Measurements from ENCODE around the gene ANKRD37. TPM values are rescaled to one million over a fixed set of nuclear protein-coding genes. Genes with fewer than 3 reads are reported as not detected.

Gene ANKRD37
- total and polyA plus RNA-seq, 9 of the 15 experiments (the other 6 are each of a cell fraction or from before 2014, with no cell fraction given): 1.3 to 53.7 (median 3.6) TPM

DNA sequence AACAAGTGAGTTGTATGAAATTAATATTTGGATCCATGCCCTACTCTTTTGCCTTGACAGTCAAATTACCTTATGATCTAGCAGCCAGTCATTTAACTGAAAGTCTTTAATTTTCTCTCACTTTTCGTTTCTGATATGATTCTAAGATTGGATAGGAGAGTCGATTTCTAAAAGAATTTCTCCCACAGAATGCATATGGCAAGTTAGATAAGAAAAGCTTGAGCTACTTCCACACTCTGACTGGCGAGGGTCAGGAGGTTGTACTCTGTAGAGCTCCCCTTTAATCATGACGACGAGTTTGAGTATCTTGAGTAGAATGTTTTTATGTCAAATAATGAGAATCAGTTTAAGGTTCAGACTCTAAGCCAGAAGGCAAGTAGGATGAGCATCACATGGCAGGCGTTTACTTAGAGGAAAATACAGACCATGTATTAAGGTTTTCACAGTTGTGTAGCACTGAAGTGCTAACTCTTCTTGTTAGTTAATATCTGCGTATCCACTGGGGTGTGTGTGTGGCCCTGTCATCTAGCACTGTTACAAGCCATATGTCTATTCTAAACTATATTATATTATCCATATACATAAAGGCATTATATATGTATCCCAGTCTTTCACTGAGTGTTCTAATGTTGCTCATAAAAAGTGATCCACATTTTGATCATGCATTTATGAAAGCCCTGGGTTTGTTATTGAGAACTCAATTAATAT, 38.8 kb upstream of the ANKRD37 start (continued):
- 0 out of 2 replicates have a peak, but pooled peaks have one; percentile 15 for TF ChIP-seq ZEB2 (IDR thresholded peaks at IDR 0.05)
- TF ChIP-seq EHMT2 (IDR thresholded peaks at IDR 0.05): 0 out of 2 replicates have a peak, but pooled peaks have one; percentile 46
- TF ChIP-seq SRSF1 (IDR thresholded peaks at IDR 0.05; ENCODE audit: low read depth, low read length): no peak
- TF ChIP-seq, protein P1, sequence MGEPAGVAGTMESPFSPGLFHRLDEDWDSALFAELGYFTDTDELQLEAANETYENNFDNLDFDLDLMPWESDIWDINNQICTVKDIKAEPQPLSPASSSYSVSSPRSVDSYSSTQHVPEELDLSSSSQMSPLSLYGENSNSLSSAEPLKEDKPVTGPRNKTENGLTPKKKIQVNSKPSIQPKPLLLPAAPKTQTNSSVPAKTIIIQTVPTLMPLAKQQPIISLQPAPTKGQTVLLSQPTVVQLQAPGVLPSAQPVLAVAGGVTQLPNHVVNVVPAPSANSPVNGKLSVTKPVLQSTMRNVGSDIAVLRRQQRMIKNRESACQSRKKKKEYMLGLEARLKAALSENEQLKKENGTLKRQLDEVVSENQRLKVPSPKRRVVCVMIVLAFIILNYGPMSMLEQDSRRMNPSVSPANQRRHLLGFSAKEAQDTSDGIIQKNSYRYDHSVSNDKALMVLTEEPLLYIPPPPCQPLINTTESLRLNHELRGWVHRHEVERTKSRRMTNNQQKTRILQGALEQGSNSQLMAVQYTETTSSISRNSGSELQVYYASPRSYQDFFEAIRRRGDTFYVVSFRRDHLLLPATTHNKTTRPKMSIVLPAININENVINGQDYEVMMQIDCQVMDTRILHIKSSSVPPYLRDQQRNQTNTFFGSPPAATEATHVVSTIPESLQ (CRISPR knock-in tag; IDR thresholded peaks at IDR 0.05): no peak
- TF ChIP-seq PTTG1 (tag; IDR thresholded peaks at IDR 0.05; ENCODE audit: low read depth): no peak
- peak; percentile 16; the same call in 1 of the 2 replicates for TF ChIP-seq JUND (IDR thresholded peaks at IDR 0.05; ENCODE audit: borderline replicate concordance, low read depth, low read length)
- no peak; the same call in 2 of the 3 replicates for TF ChIP-seq JUND (tag; IDR thresholded peaks at IDR 0.05; ENCODE audit: borderline replicate concordance, low read depth, low read length)
- TF ChIP-seq, protein P2, sequence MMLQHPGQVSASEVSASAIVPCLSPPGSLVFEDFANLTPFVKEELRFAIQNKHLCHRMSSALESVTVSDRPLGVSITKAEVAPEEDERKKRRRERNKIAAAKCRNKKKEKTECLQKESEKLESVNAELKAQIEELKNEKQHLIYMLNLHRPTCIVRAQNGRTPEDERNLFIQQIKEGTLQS (IDR thresholded peaks at IDR 0.05): no peak
- TF ChIP-seq, protein P2 (CRISPR knock-in tag; conservative IDR thresholded peaks at IDR 0.05): no peak
- TF ChIP-seq NFATC3 (IDR thresholded peaks at IDR 0.05): no peak
- no peak for TF ChIP-seq SRSF3 (IDR thresholded peaks at IDR 0.05; ENCODE audit: insufficient read depth, low read length)
- no peak for TF ChIP-seq POLR2A (conservative IDR thresholded peaks at IDR 0.05)
- 0 out of 2 replicates have a peak, but pooled peaks have one; percentile 20 for TF ChIP-seq ADNP (tag; IDR thresholded peaks at IDR 0.05)
- TF ChIP-seq DDX20 (tag; IDR thresholded peaks at IDR 0.05; ENCODE audit: low read depth): no peak
- TF ChIP-seq RBM34 (IDR thresholded peaks at IDR 0.05; ENCODE audit: borderline replicate concordance, insufficient read depth, low read length): no peak
- TF ChIP-seq, protein P3, sequence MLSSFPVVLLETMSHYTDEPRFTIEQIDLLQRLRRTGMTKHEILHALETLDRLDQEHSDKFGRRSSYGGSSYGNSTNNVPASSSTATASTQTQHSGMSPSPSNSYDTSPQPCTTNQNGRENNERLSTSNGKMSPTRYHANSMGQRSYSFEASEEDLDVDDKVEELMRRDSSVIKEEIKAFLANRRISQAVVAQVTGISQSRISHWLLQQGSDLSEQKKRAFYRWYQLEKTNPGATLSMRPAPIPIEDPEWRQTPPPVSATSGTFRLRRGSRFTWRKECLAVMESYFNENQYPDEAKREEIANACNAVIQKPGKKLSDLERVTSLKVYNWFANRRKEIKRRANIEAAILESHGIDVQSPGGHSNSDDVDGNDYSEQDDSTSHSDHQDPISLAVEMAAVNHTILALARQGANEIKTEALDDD (IDR thresholded peaks at IDR 0.05): peak; percentile 61
- TF ChIP-seq, protein P4, sequence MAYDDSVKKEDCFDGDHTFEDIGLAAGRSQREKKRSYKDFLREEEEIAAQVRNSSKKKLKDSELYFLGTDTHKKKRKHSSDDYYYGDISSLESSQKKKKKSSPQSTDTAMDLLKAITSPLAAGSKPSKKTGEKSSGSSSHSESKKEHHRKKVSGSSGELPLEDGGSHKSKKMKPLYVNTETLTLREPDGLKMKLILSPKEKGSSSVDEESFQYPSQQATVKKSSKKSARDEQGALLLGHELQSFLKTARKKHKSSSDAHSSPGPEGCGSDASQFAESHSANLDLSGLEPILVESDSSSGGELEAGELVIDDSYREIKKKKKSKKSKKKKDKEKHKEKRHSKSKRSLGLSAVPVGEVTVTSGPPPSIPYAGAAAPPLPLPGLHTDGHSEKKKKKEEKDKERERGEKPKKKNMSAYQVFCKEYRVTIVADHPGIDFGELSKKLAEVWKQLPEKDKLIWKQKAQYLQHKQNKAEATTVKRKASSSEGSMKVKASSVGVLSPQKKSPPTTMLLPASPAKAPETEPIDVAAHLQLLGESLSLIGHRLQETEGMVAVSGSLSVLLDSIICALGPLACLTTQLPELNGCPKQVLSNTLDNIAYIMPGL (CRISPR knock-in tag; IDR thresholded peaks at IDR 0.05): no peak
- peak; percentile 80 for TF ChIP-seq CBFA2T3 (IDR thresholded peaks at IDR 0.05)
- no peak for TF ChIP-seq ZNF3 (CRISPR knock-in tag; IDR thresholded peaks at IDR 0.05)
- TF ChIP-seq, protein P5, sequence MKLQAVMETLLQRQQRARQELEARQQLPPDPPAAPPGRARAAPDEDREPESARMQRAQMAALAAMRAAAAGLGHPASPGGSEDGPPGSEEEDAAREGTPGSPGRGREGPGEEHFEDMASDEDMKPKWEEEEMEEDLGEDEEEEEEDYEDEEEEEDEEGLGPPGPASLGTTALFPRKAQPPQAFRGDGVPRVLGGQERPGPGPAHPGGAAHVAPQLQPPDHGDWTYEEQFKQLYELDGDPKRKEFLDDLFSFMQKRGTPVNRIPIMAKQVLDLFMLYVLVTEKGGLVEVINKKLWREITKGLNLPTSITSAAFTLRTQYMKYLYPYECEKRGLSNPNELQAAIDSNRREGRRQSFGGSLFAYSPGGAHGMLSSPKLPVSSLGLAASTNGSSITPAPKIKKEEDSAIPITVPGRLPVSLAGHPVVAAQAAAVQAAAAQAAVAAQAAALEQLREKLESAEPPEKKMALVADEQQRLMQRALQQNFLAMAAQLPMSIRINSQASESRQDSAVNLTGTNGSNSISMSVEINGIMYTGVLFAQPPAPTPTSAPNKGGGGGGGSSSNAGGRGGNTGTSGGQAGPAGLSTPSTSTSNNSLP (IDR thresholded peaks at IDR 0.05; ENCODE audit: borderline replicate concordance, low read depth, low read length): peak; percentile 53; the same call in 1 of the 2 replicates
- TF ChIP-seq SMARCC2 (IDR thresholded peaks at IDR 0.05; ENCODE audit: low read depth): peak; percentile 63; the same call in 1 of the 2 replicates
- TF ChIP-seq SMARCE1 (IDR thresholded peaks at IDR 0.05): peak; percentile 75

Data from K562 (cell line).